Esophagus muscularis mucosa (tissue), 4 donors: ENCODE results near the gene STX16. TPM values are rescaled to one million over a fixed set of nuclear protein-coding genes. Genes with fewer than 3 reads are reported as not detected.

Source experiments
- DNase-seq: peaks from one replicate; pipeline ENCODE4 v3.0.0-alpha.2; 2017; ENCODE audit errors: extremely low spot score
- H3K27ac ChIP-seq, 4 donors: fragments of 200-600 bp; sonication (generic); replicated peaks in 1 of 4; 1 replicate in 3 of 4; 2 replicates in 1 of 4; pipeline ENCODE4 v1.5.1; 2016 to 2019; ENCODE audit warnings: mild to moderate bottlenecking in 1 of 4
- H3K27me3 ChIP-seq, 4 donors: fragments of 200-600 bp; sonication (generic); one replicate each; pipeline versions ENCODE4 v1.5.1 to v1.6.0; 2016 to 2019
- H3K36me3 ChIP-seq, 4 donors: fragments of 200-600 bp; sonication (generic); one replicate each; pipeline ENCODE4 v1.5.1; 2016 to 2019
- H3K4me1 ChIP-seq, 4 donors: fragments of 200-600 bp; sonication (generic); one replicate each; pipeline ENCODE4 v1.5.1; 2016 to 2019
- H3K4me3 ChIP-seq, 4 donors: fragments of 200-600 bp; sonication (generic); 1 replicate in 2 of 4; 2 replicates in 2 of 4; pipeline ENCODE4 v1.5.1; 2016 to 2019; ENCODE audit warnings: mild to moderate bottlenecking in 4 of 4, moderate library complexity in 1 of 4
- H3K9me3 ChIP-seq, 4 donors: fragments of 200-600 bp; sonication (generic); 1 replicate in 3 of 4; 2 replicates in 1 of 4; pipeline ENCODE4 v1.5.1; 2016 to 2019
- EP300 ChIP-seq: sonication (generic); formaldehyde crosslinking; IDR thresholded peaks from one replicate; pipeline ENCODE4 v1.6.1; 2017; ENCODE audit warnings: antibody characterized with exemption
- POLR2A ChIP-seq: fragments of 450-650 bp; IDR thresholded peaks from one replicate; pipeline ENCODE4 v1.6.1; 2017; ENCODE audit warnings: antibody characterized with exemption, moderate library complexity, mild to moderate bottlenecking, low read depth
- POLR2AphosphoS5 ChIP-seq, 2 donors: sonication (generic); formaldehyde crosslinking; IDR thresholded peaks; one replicate each; pipeline ENCODE4 v1.6.1; 2017; ENCODE audit warnings: antibody characterized with exemption in 2 of 2
- WGBS: methylation state at CpG from one replicate; pipeline ENCODE4 v1.1.5; 2018; 5-methylcytosine and 5-hydroxymethylcytosine counted together
- intact Hi-C: fragments of 100-400 bp; cut with DNase I; formaldehyde crosslinking; loops from one replicate; pipeline ENCODE4 v1.15.1; 2023
- total RNA-seq, 4 donors: library from RNA; depleted of rRNA; stranded (reverse); fragments of >200 nt; gene quantifications; one replicate each; pipeline versions ENCODE4 v1.1.0 to v1.2.1, GENCODE V29; 2016
- TF ChIP-seq, protein P1 (sequence below), 3 experiments: fragments of 200-600 bp in 2 of 3; fragments of 450-650 bp in 1 of 3; sonication (generic) in 2 of 3; IDR thresholded peaks; one replicate each; pipeline ENCODE4 v1.5.1; 2017 to 2019; ENCODE audit warnings: antibody characterized with exemption in 3 of 3, mild to moderate bottlenecking in 2 of 3, moderate library complexity in 1 of 3

Gene STX16
- total RNA-seq, 4 donors from 2014 or later: 36.6 to 57.7 (median 43.5) TPM

DNA sequence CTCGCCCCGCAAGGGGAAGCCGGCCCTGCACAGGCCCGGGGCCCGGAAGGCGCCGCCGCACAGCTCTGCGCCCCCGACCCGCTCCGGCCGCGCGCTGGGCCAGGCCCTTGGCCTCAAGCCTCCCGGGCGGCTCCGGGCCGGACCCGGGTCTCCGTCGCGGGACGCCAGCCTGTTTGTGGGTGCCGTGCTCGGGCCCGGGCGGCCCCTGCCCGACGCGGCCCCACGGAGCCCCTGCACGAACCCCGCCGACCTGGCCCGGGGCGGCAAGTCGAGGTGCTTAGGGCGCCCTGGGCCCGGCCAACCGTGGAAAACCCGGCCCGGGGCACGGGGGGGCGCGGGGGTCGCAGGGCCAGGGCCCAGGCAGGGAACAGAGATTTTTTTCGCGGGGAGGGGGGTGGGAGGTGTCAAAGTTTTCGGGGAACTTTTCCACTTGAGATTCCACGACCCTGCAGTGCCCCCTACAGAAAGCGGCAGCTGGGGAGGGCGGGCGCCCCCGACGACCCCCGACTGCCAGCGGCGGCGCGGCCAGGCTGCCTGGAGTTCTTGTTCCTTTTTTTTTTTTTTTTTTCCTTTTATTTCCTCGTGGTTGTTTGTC is 805 bp upstream of the STX16 start:
- peaks cover 32 to 84% (median 77%) of the 10 kb centered on the region in 4 donors for H3K4me1 ChIP-seq
- peak overlapping the region; percentile 81 to 88 (median 84) for H3K4me3 ChIP-seq
- DNase-seq: peak; percentile 85
- intact Hi-C loops: loop anchor here (2.0 to 5.0 kb wide), 3 partner anchors 43 to 168 kb away; partner anchors contain the start of gene NPEPL1
- H3K9me3 ChIP-seq: no peaks in the 10 kb centered on the region
- H3K27me3 ChIP-seq: no peaks in the 10 kb centered on the region
- peak overlapping the region; percentile 88 to 98 (median 95) for H3K27ac ChIP-seq
- no peaks in the 10 kb centered on the region for H3K36me3 ChIP-seq
- WGBS: under 1% methylated on average over 23 of the region's 62 CpGs
- TF ChIP-seq EP300 (no peak), POLR2AphosphoS5 (IDR thresholded peaks at IDR 0.05) (no peak), POLR2A (no peak)
- TF ChIP-seq, protein P1, sequence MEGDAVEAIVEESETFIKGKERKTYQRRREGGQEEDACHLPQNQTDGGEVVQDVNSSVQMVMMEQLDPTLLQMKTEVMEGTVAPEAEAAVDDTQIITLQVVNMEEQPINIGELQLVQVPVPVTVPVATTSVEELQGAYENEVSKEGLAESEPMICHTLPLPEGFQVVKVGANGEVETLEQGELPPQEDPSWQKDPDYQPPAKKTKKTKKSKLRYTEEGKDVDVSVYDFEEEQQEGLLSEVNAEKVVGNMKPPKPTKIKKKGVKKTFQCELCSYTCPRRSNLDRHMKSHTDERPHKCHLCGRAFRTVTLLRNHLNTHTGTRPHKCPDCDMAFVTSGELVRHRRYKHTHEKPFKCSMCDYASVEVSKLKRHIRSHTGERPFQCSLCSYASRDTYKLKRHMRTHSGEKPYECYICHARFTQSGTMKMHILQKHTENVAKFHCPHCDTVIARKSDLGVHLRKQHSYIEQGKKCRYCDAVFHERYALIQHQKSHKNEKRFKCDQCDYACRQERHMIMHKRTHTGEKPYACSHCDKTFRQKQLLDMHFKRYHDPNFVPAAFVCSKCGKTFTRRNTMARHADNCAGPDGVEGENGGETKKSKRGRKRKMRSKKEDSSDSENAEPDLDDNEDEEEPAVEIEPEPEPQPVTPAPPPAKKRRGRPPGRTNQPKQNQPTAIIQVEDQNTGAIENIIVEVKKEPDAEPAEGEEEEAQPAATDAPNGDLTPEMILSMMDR (IDR thresholded peaks at IDR 0.05): no peak

DNA sequence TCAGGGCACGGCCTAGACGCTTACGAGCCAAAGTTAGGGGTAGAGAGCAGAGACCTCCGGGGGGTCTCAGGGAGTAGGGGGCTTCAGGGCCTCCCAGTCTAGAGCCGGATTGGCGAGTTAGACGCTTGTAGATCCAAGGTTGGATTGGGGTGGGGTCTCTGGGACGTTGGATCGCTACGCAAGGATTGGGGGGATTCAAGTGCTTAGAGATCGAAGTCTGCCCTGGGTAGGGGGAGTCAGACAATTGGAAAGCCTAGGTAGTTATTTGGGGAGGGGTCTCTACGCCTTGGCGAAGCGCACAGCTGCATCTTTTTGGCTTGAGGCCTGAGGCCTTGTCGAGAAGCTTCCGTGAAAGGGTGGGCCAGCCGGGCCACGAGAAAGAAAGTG is 469 bp downstream of the STX16 start:
- H3K27ac ChIP-seq: peak overlapping the region; percentile 88 to 98 (median 95)
- H3K4me3 ChIP-seq: peak overlapping the region; percentile 81 to 88 (median 84)
- peaks cover 44 to 84% (median 78%) of the 10 kb centered on the region in 4 donors for H3K4me1 ChIP-seq
- 0% methylated on average over 13 of the region's 18 CpGs for WGBS
- DNase-seq: no peak
- TF ChIP-seq POLR2A: no peak
- TF ChIP-seq POLR2AphosphoS5 (IDR thresholded peaks at IDR 0.05): no peak
- TF ChIP-seq, protein P1 (IDR thresholded peaks at IDR 0.05): no peak
- no peak for TF ChIP-seq EP300
- H3K9me3 ChIP-seq: no peaks in the 10 kb centered on the region
- H3K36me3 ChIP-seq: no peaks in the 10 kb centered on the region
- H3K27me3 ChIP-seq: no peaks in the 10 kb centered on the region
- intact Hi-C loops: loop anchor here (2.0 to 5.0 kb wide), 3 partner anchors 41 to 169 kb away; partner anchors contain the start of gene NPEPL1

DNA sequence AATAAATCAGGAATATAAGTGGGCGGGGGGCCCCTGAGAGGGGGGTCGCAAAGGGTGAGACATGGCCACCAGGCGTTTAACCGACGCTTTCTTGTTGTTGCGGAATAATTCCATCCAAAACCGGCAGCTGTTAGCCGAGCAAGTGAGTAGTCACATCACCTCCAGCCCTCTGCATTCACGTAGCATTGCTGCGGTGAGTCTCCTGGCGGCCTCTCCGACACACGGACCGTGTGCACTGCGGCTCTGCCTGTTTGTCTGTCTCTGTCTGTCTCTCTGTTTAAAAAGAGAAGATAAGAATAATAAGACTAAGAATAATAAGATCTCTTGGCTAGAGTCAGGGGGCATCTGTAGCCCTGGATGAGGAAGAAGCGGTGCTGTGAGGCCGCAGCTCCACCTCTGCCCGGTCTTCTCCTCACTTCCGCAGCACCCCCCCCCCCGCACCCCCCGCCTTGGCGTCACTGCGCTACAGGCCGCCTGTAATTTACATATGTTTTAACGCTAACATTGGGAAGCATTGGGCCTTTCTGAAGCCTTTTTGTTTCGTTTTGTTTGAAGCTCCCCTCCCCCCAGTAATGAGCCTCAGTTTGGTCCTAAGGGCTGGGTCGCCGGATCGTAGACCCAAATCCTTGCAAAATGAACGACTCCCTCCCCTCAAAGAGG is 993 bp downstream of the STX16 start:
- Histone ChIP-seq H3K27ac (peak overlapping the region; percentile 88 to 98 (median 95)), H3K27me3 (no peaks in the 10 kb centered on the region), H3K36me3 (no peaks in the 10 kb centered on the region), H3K4me3 (peak overlapping the region; percentile 81 to 88 (median 84)), H3K9me3 (no peaks in the 10 kb centered on the region), H3K4me1 (peaks cover 49 to 84% (median 78%) of the 10 kb centered on the region in 4 donors)
- peak; percentile 94 for DNase-seq
- WGBS: under 1% methylated on average over 29 of the region's 30 CpGs
- intact Hi-C loops: loop anchor here (2.0 to 5.0 kb wide), 3 partner anchors 41 to 170 kb away; partner anchors contain the start of gene NPEPL1
- TF ChIP-seq, protein P1 (IDR thresholded peaks at IDR 0.05): no peak
- no peak for TF ChIP-seq EP300
- TF ChIP-seq POLR2AphosphoS5 (IDR thresholded peaks at IDR 0.05): peak; percentile 39 to 64
- TF ChIP-seq POLR2A: no peak

DNA sequence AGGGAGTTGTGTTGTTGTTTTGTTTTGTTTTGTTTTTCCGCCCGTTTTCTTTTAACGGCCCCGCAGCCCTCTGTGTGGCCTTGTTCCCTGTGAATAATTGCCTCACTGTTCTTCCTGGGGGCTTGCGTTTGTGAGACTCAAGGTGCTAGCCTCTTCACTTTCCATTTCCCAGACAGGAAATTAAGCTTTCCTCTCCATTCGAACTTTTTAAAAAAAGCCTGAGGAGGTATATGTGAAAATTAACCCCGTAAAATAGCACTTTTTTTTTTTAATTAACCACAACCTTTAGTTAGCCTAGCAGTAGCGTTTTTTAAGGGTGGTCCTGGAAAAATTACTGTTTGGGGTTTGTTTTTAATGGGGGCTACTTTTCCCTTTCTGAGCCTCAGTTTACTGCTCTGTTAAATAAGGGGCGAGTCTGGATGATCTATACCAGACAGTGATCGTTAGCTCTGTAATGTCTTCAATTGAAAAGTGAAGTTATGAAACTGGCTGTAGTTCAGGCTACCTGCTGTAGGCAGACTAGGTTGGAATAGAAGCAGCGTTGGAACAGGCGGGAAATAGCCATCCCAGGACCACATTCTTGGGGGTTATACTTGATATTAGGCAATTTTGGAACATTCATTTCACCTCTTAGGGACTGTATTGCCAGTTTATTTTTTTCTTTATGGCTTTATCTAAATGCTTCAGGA is 1.7 kb downstream of the STX16 start:
- intact Hi-C loops: loop anchor here (5.0 kb wide), 2 partner anchors 55 to 170 kb away; no protein-coding TSS in a partner anchor
- Histone ChIP-seq H3K27me3 (no peaks in the 10 kb centered on the region), H3K9me3 (no peaks in the 10 kb centered on the region), H3K4me3 (peak overlapping the region; percentile 81 to 88 (median 84)), H3K4me1 (peaks cover 56 to 84% (median 78%) of the 10 kb centered on the region in 4 donors), H3K27ac (peak overlapping the region; percentile 88 to 98 (median 95)), H3K36me3 (no peaks in the 10 kb centered on the region)
- 6% methylated on average over 12 of the region's 12 CpGs for WGBS
- DNase-seq: peak; percentile 42
- TF ChIP-seq POLR2AphosphoS5 (IDR thresholded peaks at IDR 0.05) (no peak), EP300 (no peak), POLR2A (no peak)
- TF ChIP-seq, protein P1 (IDR thresholded peaks at IDR 0.05): no peak
